HuH-7.5 (cell line): ENCODE measurements around the gene PLCB1.

ENCODE experiments used
- DNase-seq: peaks from one replicate; pipeline ENCODE4 v3.0.0; 2011; ENCODE audit warnings: low spot score

The PLCB1 gene

DNA sequence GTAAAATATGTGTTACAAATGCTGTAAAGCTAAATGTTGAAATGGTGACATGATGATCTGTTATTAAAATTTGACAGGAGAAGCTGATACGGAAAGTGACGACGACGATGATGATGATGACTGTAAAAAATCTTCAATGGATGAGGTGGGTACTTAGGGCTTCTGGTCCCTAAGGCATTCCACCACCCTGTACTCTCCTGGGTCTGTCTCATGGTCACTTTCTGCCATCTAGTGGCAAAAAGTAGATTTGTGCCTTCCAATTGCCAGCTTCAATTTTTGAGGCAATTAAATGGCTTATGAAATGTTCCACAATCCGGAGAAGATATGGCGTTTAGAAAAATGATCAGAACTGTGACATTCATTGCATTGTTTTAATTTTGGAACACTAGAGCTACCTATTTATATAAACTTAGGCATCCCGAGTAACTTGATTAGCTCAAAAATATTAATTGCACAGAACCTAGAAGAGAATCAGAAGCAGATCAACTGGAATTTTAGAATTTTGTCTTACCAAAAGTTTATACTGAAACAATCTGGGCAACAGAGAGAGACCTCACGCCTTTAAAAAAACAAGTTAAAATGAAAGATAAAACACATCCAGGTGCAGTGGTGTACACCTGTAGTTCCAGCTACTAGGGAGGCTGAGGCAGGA is 590.3 kb downstream of the PLCB1 start:
- peak; percentile 29 for DNase-seq

- no peak for DNase-seq
These were observed 591.2 kb downstream of the PLCB1 start for GRCh38 chr20:8723296-8723695.

DNA sequence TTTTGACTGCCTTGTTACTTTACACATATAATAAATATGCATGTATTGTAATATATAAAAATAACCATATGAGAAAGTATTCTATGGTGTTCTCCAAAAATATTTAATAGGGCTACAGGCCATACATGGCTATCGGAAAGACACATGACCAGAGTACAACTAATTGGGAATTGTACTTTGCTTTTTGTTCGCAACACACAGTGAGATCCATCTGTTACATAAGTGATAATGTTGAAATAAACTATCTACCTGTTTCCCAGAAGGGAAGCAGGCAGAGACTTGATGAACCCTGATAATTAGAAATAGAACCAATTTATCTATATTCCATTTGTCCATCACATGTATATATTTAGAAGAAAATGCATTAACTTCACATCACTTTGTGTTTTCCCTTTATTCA is 592.8 kb downstream of the PLCB1 start:
- DNase-seq: no peak

GRCh38 chr20:8726460-8726859 is 594.4 kb downstream of the PLCB1 start:
- no peak for DNase-seq

DNA sequence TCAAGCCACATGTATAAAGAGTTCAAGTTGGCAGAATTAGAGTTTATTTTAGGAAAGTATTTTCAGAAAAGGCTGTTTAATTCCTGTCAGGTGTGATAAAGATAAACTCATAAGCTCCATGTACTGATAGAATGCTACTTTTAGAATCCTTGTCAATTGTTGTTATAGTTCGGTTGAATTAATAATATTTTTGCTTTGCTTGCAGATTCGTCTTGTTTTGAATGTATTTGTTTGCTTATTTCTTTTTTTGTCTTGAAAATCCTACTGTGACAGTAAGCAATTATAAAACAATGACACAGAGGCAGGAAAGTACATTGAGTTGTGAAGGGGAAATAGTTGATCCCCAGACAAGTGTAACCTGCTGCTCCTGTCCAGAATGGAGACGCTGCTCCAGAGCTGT is 602.9 kb downstream of the PLCB1 start:
- DNase-seq: no peak

DNA sequence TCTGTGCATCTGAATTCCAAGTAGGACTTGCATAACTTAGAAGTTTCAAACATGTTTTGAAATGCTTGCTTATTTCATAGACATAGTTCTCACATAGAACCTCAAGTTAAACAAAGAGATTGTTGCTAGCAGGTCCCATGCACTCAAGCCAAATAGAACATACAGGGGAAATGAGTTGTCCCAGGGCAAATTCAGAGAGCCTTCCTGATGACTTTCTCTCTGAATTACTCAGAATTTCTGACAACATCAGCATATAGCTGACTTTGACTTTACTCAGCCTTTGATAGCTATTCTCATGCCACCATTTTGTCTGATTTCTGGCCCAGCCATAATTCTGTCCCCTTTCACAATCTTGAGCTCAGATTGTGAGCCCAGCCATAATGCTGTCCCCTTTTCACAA is 603.6 kb downstream of the PLCB1 start:
- DNase-seq: no peak

- no peak for DNase-seq
These were observed 608.2 kb downstream of the PLCB1 start for GRCh38 chr20:8740265-8740664.

- no peak for DNase-seq
These were observed 612.3 kb downstream of the PLCB1 start for GRCh38 chr20:8744228-8744844.

- no peak for DNase-seq
These were observed 617.0 kb downstream of the PLCB1 start for GRCh38 chr20:8749101-8749500.

GRCh38 chr20:8749986-8750385 is 617.9 kb downstream of the PLCB1 start:
- DNase-seq: no peak

- no peak for DNase-seq
These were observed 623.5 kb downstream of the PLCB1 start for GRCh38 chr20:8755340-8756118.

- no peak for DNase-seq
These were observed 624.3 kb downstream of the PLCB1 start for GRCh38 chr20:8756410-8756809.

- DNase-seq: no peak
These were observed 625.1 kb downstream of the PLCB1 start for GRCh38 chr20:8757146-8757545.

- no peak for DNase-seq
These were observed 632.4 kb downstream of the PLCB1 start for GRCh38 chr20:8764344-8764962.

DNA sequence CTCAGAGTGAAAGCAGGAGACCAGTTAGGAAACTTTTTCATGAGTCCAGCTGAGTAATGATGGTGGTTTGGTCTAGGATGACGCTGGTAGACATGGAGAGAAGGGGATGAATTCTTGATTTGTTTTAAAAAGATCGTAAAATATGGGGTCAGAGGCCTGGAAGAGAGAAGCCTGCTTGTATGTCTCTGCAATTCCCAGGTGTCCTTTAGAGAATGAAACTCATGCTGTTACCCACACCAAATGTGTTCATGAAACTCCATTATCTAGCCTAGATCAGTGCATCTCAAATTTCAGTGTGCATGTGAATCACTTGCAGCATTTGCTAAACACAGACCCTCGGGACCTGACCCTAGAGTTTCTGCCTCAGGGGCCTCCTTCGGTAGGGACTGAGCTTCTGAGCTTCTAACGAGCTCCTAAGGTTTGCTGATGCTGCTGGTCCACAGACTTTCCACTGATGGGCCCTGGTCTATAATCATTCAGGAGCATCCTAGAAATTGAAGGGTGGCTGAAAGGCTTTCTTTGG is 634.9 kb downstream of the PLCB1 start:
- no peak for DNase-seq

- no peak for DNase-seq
These were observed 642.3 kb downstream of the PLCB1 start for GRCh38 chr20:8774412-8774811.

DNA sequence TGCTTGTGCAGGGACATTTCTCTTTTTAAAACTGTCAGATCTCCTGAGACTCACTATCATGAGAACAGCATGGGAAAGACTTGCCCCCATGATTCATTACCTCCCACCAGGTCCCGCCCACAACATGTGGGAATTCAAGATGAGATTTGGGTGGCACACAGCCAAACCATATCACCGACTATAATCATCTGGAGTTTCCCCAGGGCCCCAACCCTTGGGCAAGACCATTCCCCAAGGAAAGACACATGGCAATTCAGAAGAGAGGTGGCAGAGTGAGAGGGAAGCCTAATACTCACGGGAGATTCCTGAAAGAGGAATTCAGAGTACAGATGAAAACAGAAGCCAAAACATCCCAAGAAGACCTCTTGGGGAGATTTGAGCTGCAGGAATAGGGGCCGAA is 645.8 kb downstream of the PLCB1 start:
- no peak for DNase-seq

DNA sequence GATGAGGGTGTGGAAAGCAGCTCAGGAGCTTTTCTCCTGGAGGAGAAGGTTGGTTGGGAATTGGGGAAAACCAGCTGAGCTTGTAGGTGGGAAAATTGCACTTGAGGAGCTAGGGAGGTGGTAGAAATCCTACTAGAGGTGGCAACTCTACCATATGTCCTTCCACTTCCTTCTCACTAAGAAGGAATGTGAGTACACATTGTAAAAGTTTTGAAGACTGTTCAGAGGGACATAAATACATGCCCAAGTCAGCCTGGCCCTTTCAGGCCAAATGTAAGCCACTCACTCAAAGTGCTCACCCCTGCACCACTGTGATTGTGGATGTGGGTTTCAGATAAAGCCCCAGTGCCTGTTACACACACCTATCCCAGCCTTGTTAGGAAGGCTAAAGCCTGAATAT is 646.3 kb downstream of the PLCB1 start:
- DNase-seq: no peak

GRCh38 chr20:8780915-8781314 is 648.8 kb downstream of the PLCB1 start:
- DNase-seq: no peak

DNA sequence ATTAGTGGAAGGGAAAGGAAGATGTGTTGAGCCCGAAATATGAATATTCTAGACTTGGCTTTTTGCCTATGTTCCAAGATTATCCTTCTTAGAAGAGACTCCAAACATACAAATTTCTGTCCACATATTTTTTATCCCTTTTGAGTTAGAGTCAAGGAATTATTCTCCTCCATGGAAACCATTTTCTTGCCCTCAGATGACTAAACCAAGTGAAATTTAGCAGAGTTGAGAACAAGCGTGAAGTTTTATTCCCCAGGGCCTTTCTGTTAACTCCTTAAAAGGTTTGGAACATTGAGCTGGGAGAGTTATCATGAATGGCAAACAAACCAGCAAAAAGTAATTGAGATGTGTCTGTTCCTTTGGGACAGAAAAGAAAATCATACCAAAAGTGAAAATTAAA is 650.7 kb downstream of the PLCB1 start:
- DNase-seq: no peak

DNA sequence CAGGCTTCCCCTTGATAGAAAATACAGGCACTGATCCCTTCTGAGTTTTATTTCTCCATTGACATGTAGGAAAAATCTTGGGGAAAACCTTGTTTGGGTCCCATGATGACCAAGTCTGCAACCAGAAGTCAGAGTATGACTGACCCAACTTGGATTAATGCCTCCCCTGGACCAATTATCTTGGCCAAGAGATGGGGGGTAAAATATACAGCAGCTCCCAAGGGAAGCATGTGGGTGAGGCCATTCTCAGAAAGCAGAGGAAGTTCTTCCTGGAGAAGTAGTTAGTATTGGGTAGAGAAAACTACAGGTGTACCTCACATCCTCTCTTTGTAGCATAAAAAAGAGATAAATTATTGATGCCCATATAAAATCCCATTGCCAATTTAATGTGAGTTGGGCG is 651.7 kb downstream of the PLCB1 start:
- DNase-seq: no peak

DNA sequence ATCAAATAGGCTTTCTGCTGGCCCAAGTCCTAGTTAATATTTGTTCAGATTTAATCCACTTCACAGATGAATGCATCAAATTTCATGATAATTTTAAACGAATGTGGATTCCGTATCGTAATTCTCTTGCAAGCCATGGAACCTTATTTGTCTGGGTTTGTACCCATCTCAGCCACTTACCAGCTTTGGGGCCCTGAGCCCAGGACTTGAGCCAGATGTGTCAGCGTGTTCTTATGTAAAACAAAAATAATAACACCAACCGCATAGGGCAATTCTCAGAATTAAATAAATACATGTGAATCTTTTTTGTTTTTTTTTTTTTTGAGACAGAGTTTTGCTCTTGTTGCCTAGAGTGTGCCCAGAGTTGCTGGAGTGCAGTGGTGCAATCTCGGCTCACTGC is 654.3 kb downstream of the PLCB1 start:
- DNase-seq: no peak

DNA sequence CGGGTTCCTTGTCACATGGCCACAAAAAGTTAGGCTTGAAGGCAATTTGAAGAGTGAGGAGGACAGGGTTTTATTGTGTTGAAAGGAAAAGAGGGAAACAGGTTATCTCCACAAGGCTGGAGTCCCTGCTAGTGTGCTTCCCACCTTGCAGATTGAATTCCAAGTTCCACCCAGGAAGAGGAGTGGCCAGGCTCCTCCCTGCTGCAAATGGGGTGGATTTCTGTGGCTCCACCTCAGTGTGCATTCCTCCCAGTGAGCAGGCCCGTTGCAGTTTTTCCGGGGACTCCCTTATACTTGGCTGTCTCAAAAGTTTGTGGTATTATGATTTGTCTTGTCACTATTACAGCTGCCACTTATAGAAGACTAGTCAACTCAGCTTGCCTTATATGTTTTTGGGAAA is 655.0 kb downstream of the PLCB1 start:
- DNase-seq: no peak
